NCI-H187 (cell line): ENCODE measurements around the gene OMG.
"Not testable (repeated sequence)": the region's sequence is repeated elsewhere in the genome, so short reads cannot be mapped to it uniquely, and the experiment has no call there.

ENCODE experiments used
- DNase-seq, 2 experiments: peaks; one replicate each; lab custom pipeline; 2025; lab: John Stamatoyannopoulos, UW

OMG gene

GRCh38 chr17:31308372-31309334 lies 11.6 kb upstream of the OMG start:
- DNase-seq: no peak

- no peak for DNase-seq
Observed at GRCh38 chr17:31307640-31308039, 10.6 kb upstream of the OMG start.

- DNase-seq: no peak
Observed at GRCh38 chr17:31299624-31300023, 2.6 kb upstream of the OMG start.

GRCh38 chr17:31296142-31296541 lies 897 bp downstream of the OMG start:
- DNase-seq: no peak

GRCh38 chr17:31295489-31295871 lies 1.6 kb downstream of the OMG start:
- no peak for DNase-seq

- DNase-seq: no peak
Observed at GRCh38 chr17:31294820-31295488, 2.1 kb downstream of the OMG start.

GRCh38 chr17:31294231-31294630 lies 2.8 kb downstream of the OMG start:
- DNase-seq: no peak

GRCh38 chr17:31293581-31293980 lies 3.5 kb downstream of the OMG start:
- DNase-seq: no peak

- no peak for DNase-seq
Observed at GRCh38 chr17:31291820-31292219, 5.2 kb downstream of the OMG start.

- DNase-seq: no peak
Observed at GRCh38 chr17:31289790-31290189, 7.2 kb downstream of the OMG start.

- DNase-seq: not testable (repeated sequence)
Observed at GRCh38 chr17:31287932-31288331, 9.1 kb downstream of the OMG start.

GRCh38 chr17:31286587-31286986 lies 10.5 kb downstream of the OMG start:
- DNase-seq: no peak

GRCh38 chr17:31283841-31284240 lies 13.2 kb downstream of the OMG start:
- no peak for DNase-seq

GRCh38 chr17:31281061-31281460 lies 16.0 kb downstream of the OMG start:
- no peak for DNase-seq

GRCh38 chr17:31279401-31279800 lies 17.6 kb downstream of the OMG start:
- DNase-seq: no peak

- no peak for DNase-seq
Observed at GRCh38 chr17:31275116-31275515, 21.9 kb downstream of the OMG start.

- no peak for DNase-seq
Observed at GRCh38 chr17:31274252-31274651, 22.8 kb downstream of the OMG start.

- no peak for DNase-seq
Observed at GRCh38 chr17:31273516-31273915, 23.5 kb downstream of the OMG start.

GRCh38 chr17:31272803-31273202 lies 24.2 kb downstream of the OMG start:
- no peak for DNase-seq

- DNase-seq: no peak
Observed at GRCh38 chr17:31272236-31272635, 24.8 kb downstream of the OMG start.

- no peak for DNase-seq
Observed at GRCh38 chr17:31269578-31269983, 27.5 kb downstream of the OMG start.

GRCh38 chr17:31269036-31269577 lies 27.9 kb downstream of the OMG start:
- no peak for DNase-seq

GRCh38 chr17:31266042-31266441 lies 31.0 kb downstream of the OMG start:
- DNase-seq: no peak
